H9 (cell line): ENCODE data around the gene GPD2. TPM values are rescaled to one million over a fixed set of nuclear protein-coding genes. Genes with fewer than 3 reads are reported as not detected.

Experiments
- DNase-seq: peaks from one replicate; pipeline ENCODE4 v3.0.0-alpha.2; 2017
- H2AFZ ChIP-seq: one replicate; pipeline ENCODE4 v1.6.1; 2013; ENCODE audit warnings: mild to moderate bottlenecking, low read length, control low read depth, moderate library complexity
- H2AK5ac ChIP-seq: 2 replicates; pipeline ENCODE4 v1.6.1; 2013; ENCODE audit warnings: low read length, control low read depth, mixed read lengths; ENCODE audit not compliant: insufficient read length
- H2BK120ac ChIP-seq: one replicate; pipeline ENCODE4 v1.6.1; 2013; ENCODE audit warnings: low read depth, mild to moderate bottlenecking, low read length, control low read depth, inconsistent platforms; ENCODE audit not compliant: poor library complexity, severe bottlenecking
- H2BK12ac ChIP-seq: 2 replicates; pipeline ENCODE4 v1.6.1; 2013; ENCODE audit warnings: low read length, control low read depth, mixed read lengths, low read depth; ENCODE audit not compliant: insufficient read length
- H2BK15ac ChIP-seq: 2 replicates; pipeline ENCODE4 v1.6.1; 2013; ENCODE audit warnings: low read depth, low read length, control low read depth
- H2BK20ac ChIP-seq: one replicate; pipeline ENCODE4 v1.6.1; 2013; ENCODE audit warnings: low read depth, mild to moderate bottlenecking, low read length, control low read depth, inconsistent platforms; ENCODE audit not compliant: poor library complexity, severe bottlenecking
- H2BK5ac ChIP-seq: 2 replicates; pipeline ENCODE4 v1.6.1; 2013; ENCODE audit warnings: low read length, control low read depth, mixed read lengths; ENCODE audit not compliant: insufficient read length
- H3K14ac ChIP-seq: 2 replicates; pipeline ENCODE4 v1.6.1; 2013; ENCODE audit warnings: low read length, control low read depth; ENCODE audit not compliant: insufficient read depth
- H3K18ac ChIP-seq: 2 replicates; pipeline ENCODE4 v1.6.1; 2013; ENCODE audit warnings: low read depth, mild to moderate bottlenecking, mixed read lengths, low read length, control low read depth; ENCODE audit not compliant: insufficient read length
- H3K23ac ChIP-seq: 2 replicates; pipeline ENCODE4 v1.6.1; 2013; ENCODE audit warnings: low read length, control low read depth, mixed read lengths, low read depth; ENCODE audit not compliant: insufficient read length
- H3K23me2 ChIP-seq: 2 replicates; pipeline ENCODE4 v1.6.1; 2013; ENCODE audit warnings: low read depth, mild to moderate bottlenecking, mixed read lengths, low read length, control low read depth; ENCODE audit not compliant: insufficient read length, poor library complexity, severe bottlenecking
- H3K27ac ChIP-seq: 2 replicates; pipeline ENCODE4 v1.5.1; 2013; ENCODE audit warnings: low read length, control low read depth, mixed read lengths, low read depth; ENCODE audit not compliant: insufficient read length
- H3K27me3 ChIP-seq: 2 replicates; pipeline ENCODE4 v1.6.1; 2013; ENCODE audit warnings: low read length, control low read depth, inconsistent platforms; ENCODE audit not compliant: insufficient read depth
- H3K4ac ChIP-seq: 2 replicates; pipeline ENCODE4 v1.6.1; 2013; ENCODE audit warnings: low read depth, mild to moderate bottlenecking, control low read depth, inconsistent platforms, low read length, moderate library complexity
- H3K4me1 ChIP-seq: 2 replicates; pipeline ENCODE4 v1.6.1; 2013; ENCODE audit warnings: low read length, control low read depth, inconsistent platforms; ENCODE audit not compliant: insufficient read depth
- H3K4me2 ChIP-seq: 2 replicates; pipeline ENCODE4 v1.6.1; 2013; ENCODE audit warnings: low read length, control low read depth, mixed read lengths; ENCODE audit not compliant: insufficient read length, insufficient read depth
- H3K56ac ChIP-seq: 2 replicates; pipeline ENCODE4 v1.6.1; 2013; ENCODE audit warnings: low read depth, mild to moderate bottlenecking, mixed read lengths, low read length, control low read depth; ENCODE audit not compliant: insufficient read length
- H3K79me1 ChIP-seq: 2 replicates; pipeline ENCODE4 v1.6.1; 2013; ENCODE audit warnings: low read depth, mild to moderate bottlenecking, moderate library complexity, low read length, control low read depth, inconsistent platforms; ENCODE audit not compliant: insufficient read depth, poor library complexity, severe bottlenecking
- H3K79me2 ChIP-seq: 2 replicates; pipeline ENCODE4 v1.6.1; 2013; ENCODE audit warnings: low read length, control low read depth, inconsistent platforms; ENCODE audit not compliant: insufficient read depth
- H3K9ac ChIP-seq: 2 replicates; pipeline ENCODE4 v1.6.1; 2013; ENCODE audit warnings: low read length, control low read depth, mixed read lengths; ENCODE audit not compliant: insufficient read length; ENCODE audit errors: extremely low read depth
- H3K9me3 ChIP-seq: one replicate; pipeline ENCODE4 v1.6.1; 2013; ENCODE audit warnings: low read depth, low read length, inconsistent platforms; ENCODE audit not compliant: control insufficient read depth
- H3T11ph ChIP-seq: one replicate; pipeline ENCODE4 v1.6.1; 2013; ENCODE audit warnings: mild to moderate bottlenecking, low read length, control low read depth, inconsistent platforms
- H4K20me1 ChIP-seq: one replicate; pipeline ENCODE4 v1.6.1; 2013; ENCODE audit not compliant: control insufficient read depth, insufficient read length, insufficient read depth
- H4K5ac ChIP-seq: 2 replicates; pipeline ENCODE4 v1.6.1; 2013; ENCODE audit warnings: low read depth, mild to moderate bottlenecking, mixed read lengths, low read length, control low read depth; ENCODE audit not compliant: insufficient read length
- H4K8ac ChIP-seq: replicated peaks from 2 replicates; pipeline ENCODE4 v1.6.1; 2013; ENCODE audit warnings: low read length, control low read depth, mixed read lengths, low read depth; ENCODE audit not compliant: insufficient read length
- H4K91ac ChIP-seq: 2 replicates; pipeline ENCODE4 v1.6.1; 2013; ENCODE audit warnings: low read depth, mild to moderate bottlenecking, moderate library complexity, mixed read lengths, low read length, control low read depth; ENCODE audit not compliant: insufficient read length
- H3K27ac Mint-ChIP-seq, 3 experiments: 2 replicates in 2 of 3; 3 replicates in 1 of 3; pipeline ENCODE4 v1.8.0; 2020 to 2021; ENCODE audit warnings: mixed read lengths in 3 of 3, mild to moderate bottlenecking in 1 of 3, moderate library complexity in 1 of 3
- H3K27me3 Mint-ChIP-seq: 2 replicates; pipeline ENCODE4 v1.8.0; 2021; ENCODE audit warnings: low read depth, mild to moderate bottlenecking, moderate library complexity, mixed read lengths
- H3K36me3 Mint-ChIP-seq, 3 experiments: 2 replicates in 2 of 3; 3 replicates in 1 of 3; pipeline ENCODE4 v1.8.0; 2020 to 2021; ENCODE audit warnings: low read depth in 3 of 3, mixed read lengths in 3 of 3; ENCODE audit not compliant: insufficient read depth in 1 of 3
- H3K4me1 Mint-ChIP-seq, 2 experiments: 2 replicates each; pipeline ENCODE4 v1.8.0; 2020; ENCODE audit warnings: mixed read lengths in 2 of 2
- H3K4me3 Mint-ChIP-seq, 2 experiments: 2 replicates in 1 of 2; 3 replicates in 1 of 2; pipeline ENCODE4 v1.8.0; 2020 to 2021; ENCODE audit warnings: mild to moderate bottlenecking in 2 of 2, mixed read lengths in 2 of 2, moderate library complexity in 1 of 2
- H3K9me3 Mint-ChIP-seq, 2 experiments: 2 replicates in 1 of 2; 3 replicates in 1 of 2; pipeline ENCODE4 v1.8.0; 2020; ENCODE audit warnings: mild to moderate bottlenecking in 2 of 2, mixed read lengths in 2 of 2, moderate library complexity in 1 of 2
- WGBS: extraction: QIAGEN DNeasy Blood & Tissue Kit; methylation state at CpG from one replicate; pipeline ENCODE4 v1.1.7; 2013; ENCODE audit warnings: missing lambda C conversion rate, low lambda C conversion rate, mixed read lengths; ENCODE audit not compliant: insufficient read length; ENCODE audit errors: extremely low coverage; 5-methylcytosine and 5-hydroxymethylcytosine counted together
- total RNA-seq: library from RNA; stranded (reverse); gene quantifications from 2 replicates; pipeline ENCODE4 v1.2.1, GENCODE V29; 2021
- TF ChIP-seq, protein P1 (sequence below): fragments of 200-600 bp; sonication (generic); conservative IDR thresholded peaks from 3 replicates; pipeline ENCODE4 v1.8.0; 2021; ENCODE audit warnings: antibody characterized with exemption, mild to moderate bottlenecking

GPD2 gene
- total RNA-seq, 1 experiment from 2014 or later: 46.0 TPM

DNA sequence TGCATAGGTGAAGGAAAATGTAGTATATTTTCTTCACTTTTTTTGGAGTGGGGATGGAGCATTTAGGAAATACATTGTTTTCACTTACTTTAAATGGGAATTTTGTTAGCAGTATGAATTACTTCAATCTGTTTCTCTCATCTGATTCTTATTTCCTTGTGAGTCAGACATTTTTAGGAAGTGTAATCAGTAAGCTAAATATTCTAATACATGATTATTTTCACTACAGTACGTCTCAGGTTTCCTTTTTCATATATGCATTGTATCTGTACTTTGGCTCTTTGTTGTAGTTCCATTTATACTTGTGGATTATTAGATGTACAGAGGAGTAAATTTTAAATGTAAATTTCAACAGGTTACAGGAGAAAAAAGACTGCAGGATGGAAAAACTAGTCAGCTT, 27.9 kb downstream of the GPD2 start:
- no peak overlapping the region for H2AFZ ChIP-seq
- H4K8ac ChIP-seq: no peak overlapping the region
- peaks cover 5% of the 10 kb centered on the region; the same call in 1 of the 2 replicates for H3K4me1 ChIP-seq
- no peak overlapping the region for H3K4me2 ChIP-seq
- H3K4me3 Mint-ChIP-seq: no peak overlapping the region
- peaks cover 21 to 23% of the 10 kb centered on the region in 2 experiments for H3K4me1 Mint-ChIP-seq
- H3K4ac ChIP-seq: no peak overlapping the region
- no peaks in the 10 kb centered on the region for H3K27me3 ChIP-seq
- H3K9ac ChIP-seq: no peak overlapping the region
- no peaks in the 10 kb centered on the region for H3K23me2 ChIP-seq
- H3K9me3 ChIP-seq: no peaks in the 10 kb centered on the region
- no peak overlapping the region for H2AK5ac ChIP-seq
- no peak overlapping the region for H3K27ac Mint-ChIP-seq
- no peak overlapping the region for H2BK120ac ChIP-seq
- no peak overlapping the region for H3K27ac ChIP-seq
- no peak overlapping the region for H3K18ac ChIP-seq
- no peak for DNase-seq
- H2BK15ac ChIP-seq: no peak overlapping the region
- no CpG with 5 or more reads among the region's 1 CpG for WGBS
- no peaks in the 10 kb centered on the region for H3K79me1 ChIP-seq
- no peak overlapping the region for H3T11ph ChIP-seq
- H3K14ac ChIP-seq: no peak overlapping the region
- no peaks in the 10 kb centered on the region for H3K9me3 Mint-ChIP-seq
- no peak overlapping the region for H4K5ac ChIP-seq
- H4K91ac ChIP-seq: no peak overlapping the region
- TF ChIP-seq, protein P1, sequence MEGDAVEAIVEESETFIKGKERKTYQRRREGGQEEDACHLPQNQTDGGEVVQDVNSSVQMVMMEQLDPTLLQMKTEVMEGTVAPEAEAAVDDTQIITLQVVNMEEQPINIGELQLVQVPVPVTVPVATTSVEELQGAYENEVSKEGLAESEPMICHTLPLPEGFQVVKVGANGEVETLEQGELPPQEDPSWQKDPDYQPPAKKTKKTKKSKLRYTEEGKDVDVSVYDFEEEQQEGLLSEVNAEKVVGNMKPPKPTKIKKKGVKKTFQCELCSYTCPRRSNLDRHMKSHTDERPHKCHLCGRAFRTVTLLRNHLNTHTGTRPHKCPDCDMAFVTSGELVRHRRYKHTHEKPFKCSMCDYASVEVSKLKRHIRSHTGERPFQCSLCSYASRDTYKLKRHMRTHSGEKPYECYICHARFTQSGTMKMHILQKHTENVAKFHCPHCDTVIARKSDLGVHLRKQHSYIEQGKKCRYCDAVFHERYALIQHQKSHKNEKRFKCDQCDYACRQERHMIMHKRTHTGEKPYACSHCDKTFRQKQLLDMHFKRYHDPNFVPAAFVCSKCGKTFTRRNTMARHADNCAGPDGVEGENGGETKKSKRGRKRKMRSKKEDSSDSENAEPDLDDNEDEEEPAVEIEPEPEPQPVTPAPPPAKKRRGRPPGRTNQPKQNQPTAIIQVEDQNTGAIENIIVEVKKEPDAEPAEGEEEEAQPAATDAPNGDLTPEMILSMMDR: no peak
- no peak overlapping the region for H2BK20ac ChIP-seq
- H4K20me1 ChIP-seq: no peaks in the 10 kb centered on the region
- H3K79me2 ChIP-seq: no peaks in the 10 kb centered on the region
- no peak overlapping the region for H3K56ac ChIP-seq
- no peak overlapping the region for H2BK12ac ChIP-seq
- no peaks in the 10 kb centered on the region for H3K27me3 Mint-ChIP-seq
- H3K23ac ChIP-seq: no peak overlapping the region
- no peaks in the 10 kb centered on the region for H3K36me3 Mint-ChIP-seq
- H2BK5ac ChIP-seq: no peak overlapping the region
